ENCODE measurements around the gene EPHA2. TPM values are rescaled to one million over a fixed set of nuclear protein-coding genes. Genes with fewer than 3 reads are reported as not detected.
"Not testable (repeated sequence)": the region's sequence is repeated elsewhere in the genome, so short reads cannot be mapped to it uniquely, and the experiment has no call there.

The EPHA2 gene
- polyA plus RNA-seq, 1 experiment: 19.1 TPM

DNA sequence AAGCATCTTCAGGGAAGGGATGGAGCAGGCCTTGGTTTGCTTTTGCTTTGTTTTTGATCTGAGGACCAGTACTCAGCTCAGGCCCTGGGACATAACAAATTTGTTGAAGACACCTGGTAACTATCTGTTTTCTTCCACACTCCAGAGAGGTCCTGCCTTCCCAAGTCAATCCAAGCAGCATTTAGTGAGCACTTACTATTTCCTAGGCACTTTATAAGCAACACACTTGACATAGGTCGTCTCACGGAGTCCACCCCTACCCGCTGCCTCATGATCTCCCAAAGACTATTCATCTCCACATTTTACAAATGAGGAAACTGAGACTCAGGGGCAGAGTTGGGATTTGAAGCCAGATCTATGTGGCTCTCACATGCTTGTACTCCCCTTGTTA is 14.4 kb upstream of the EPHA2 start:
- no peak for DNase-seq (ENCODE audit: low read depth, low spot score)
- Histone ChIP-seq H3K27me3 (ENCODE audit: control insufficient read depth, insufficient read depth, low read length) (no peaks in the 10 kb centered on the region), H3K4me3 (ENCODE audit: low read depth, low read length) (no peak overlapping the region), H3K9me3 (ENCODE audit: control insufficient read depth, insufficient read depth, low read length) (no peaks in the 10 kb centered on the region), H3K27ac (ENCODE audit: low read depth, low read length) (no peak overlapping the region)
- CTCF ChIA-PET: interaction anchor here (1.1 kb wide), 1 partner anchor 88 kb away, joined by 3 read pairs; no protein-coding TSS in a partner anchor
- POLR2A ChIA-PET: no interaction called here
- TF ChIP-seq, protein P1, sequence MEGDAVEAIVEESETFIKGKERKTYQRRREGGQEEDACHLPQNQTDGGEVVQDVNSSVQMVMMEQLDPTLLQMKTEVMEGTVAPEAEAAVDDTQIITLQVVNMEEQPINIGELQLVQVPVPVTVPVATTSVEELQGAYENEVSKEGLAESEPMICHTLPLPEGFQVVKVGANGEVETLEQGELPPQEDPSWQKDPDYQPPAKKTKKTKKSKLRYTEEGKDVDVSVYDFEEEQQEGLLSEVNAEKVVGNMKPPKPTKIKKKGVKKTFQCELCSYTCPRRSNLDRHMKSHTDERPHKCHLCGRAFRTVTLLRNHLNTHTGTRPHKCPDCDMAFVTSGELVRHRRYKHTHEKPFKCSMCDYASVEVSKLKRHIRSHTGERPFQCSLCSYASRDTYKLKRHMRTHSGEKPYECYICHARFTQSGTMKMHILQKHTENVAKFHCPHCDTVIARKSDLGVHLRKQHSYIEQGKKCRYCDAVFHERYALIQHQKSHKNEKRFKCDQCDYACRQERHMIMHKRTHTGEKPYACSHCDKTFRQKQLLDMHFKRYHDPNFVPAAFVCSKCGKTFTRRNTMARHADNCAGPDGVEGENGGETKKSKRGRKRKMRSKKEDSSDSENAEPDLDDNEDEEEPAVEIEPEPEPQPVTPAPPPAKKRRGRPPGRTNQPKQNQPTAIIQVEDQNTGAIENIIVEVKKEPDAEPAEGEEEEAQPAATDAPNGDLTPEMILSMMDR (IDR thresholded peaks at IDR 0.05; ENCODE audit: low read depth, low read length): no peak

DNA sequence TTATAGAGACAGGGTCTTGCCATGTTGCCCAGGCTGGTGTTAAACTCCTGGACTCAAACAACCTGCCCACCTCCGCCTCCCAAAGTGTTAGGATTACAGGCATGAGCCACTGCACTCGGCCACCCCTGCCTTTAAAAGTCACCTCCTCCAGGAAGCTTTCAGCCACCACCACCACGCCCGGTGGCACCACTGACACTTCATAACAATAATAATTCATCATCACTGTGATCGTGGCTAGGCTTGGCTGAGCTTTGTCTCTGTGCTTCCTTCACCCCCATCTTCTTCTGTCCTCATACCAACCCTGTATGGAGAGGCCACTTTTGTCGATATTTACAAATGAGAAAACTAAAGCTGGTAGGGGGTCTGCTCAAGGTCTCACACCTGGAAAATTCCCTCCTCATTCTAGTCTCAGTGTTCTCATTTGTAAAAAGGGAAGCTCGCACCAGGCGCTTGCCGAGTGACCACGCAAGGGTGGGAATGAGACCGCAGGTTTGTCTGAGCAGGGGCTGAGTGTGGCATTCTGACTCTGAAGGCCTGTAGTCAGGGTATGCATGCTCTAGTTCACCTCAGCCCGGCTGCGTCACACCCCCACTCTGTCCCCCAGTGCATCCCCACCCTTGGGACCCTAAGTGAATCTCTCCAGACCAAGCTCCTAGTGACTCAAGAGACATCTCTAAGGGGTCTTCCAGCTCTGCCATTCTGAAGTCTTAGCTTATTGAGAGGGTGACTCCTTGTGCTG is 12.9 kb upstream of the EPHA2 start:
- Histone ChIP-seq H3K27me3 (ENCODE audit: control insufficient read depth, insufficient read depth, low read length) (no peaks in the 10 kb centered on the region), H3K9me3 (ENCODE audit: control insufficient read depth, insufficient read depth, low read length) (no peaks in the 10 kb centered on the region), H3K27ac (ENCODE audit: low read depth, low read length) (no peak overlapping the region), H3K4me3 (ENCODE audit: low read depth, low read length) (no peak overlapping the region)
- CTCF ChIA-PET: interaction anchor here (0.7 to 1.1 kb wide), 2 partner anchors 86 to 87 kb away, joined by 3 read pairs; no protein-coding TSS in a partner anchor
- POLR2A ChIA-PET: interaction anchor here (1.3 kb wide), 1 partner anchor 12 kb away, joined by 3 read pairs; the partner anchor contains the start of gene EPHA2
- TF ChIP-seq, protein P1 (IDR thresholded peaks at IDR 0.05; ENCODE audit: low read depth, low read length): no peak
- DNase-seq (ENCODE audit: low read depth, low spot score): no peak

DNA sequence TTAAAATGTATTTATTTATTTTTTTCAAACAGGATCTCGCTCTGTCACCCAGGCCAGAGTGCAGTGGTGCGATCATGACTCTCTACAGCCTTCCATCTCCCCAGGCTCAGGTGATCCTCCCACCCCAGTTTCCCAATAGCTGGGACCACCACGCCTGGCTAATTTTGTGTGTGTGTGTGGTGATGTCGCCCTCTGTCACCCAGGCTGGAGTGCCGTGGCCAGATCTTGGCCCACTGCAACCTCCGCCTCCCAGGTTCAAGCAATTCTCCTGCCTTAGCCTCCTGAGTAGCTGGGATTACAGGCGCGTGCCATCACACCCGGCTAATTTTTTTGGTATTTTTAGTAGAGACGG is 12.3 kb upstream of the EPHA2 start:
- H3K4me3 ChIP-seq (ENCODE audit: low read depth, low read length); H3K9me3 ChIP-seq (ENCODE audit: control insufficient read depth, insufficient read depth, low read length); CTCF ChIA-PET; H3K27ac ChIP-seq (ENCODE audit: low read depth, low read length); DNase-seq (ENCODE audit: low read depth, low spot score); H3K27me3 ChIP-seq (ENCODE audit: control insufficient read depth, insufficient read depth, low read length): not testable (repeated sequence)
- POLR2A ChIA-PET: interaction anchor here (1.3 kb wide), 1 partner anchor 12 kb away, joined by 3 read pairs; the partner anchor contains the start of gene EPHA2

DNA sequence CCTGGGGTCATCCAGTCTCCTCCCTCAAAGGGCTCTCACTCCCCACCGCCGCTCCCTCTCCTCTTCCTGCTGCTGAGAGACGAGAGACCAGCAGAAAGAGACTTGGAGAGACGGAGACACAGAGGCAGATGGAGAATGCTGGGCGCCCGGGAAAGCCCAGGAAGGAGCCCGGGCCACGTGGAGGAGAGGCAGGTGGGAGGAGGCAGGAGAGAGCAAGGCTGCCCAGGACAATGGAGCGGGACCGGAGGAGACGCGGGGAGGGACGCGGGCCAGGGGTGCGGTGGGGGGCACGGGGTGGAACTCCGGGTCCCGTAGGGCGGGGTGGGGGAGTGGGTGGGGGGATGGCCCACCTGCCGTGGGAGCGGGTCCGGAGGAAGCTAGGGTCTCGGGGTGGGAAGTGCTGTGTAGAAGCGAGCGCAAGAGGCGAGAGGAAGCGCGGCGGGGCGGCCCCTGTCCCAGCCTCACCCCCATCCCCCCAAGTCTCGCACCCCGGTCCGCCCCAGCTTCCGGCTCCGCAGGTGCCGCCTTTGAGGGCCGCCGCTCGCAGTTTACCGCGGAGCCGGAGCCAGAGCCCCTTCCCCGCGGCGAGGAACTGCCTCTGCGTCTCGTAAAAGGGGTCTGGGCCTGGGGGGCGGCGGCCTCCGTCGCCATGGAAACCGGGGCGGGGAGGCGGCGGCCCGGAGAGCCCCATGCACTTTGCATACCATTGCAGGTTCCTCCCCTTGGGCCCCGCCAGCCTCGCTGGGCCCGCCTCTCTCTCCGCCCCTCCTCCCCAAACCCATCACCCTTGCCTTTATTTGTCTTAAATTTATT is 11.7 kb upstream of the EPHA2 start:
- POLR2A ChIA-PET: no interaction called here
- H3K27ac ChIP-seq (ENCODE audit: low read depth, low read length): no peak overlapping the region
- CTCF ChIA-PET: interaction anchor here (0.6 kb wide), 1 partner anchor 13 kb away, joined by 3 read pairs; no protein-coding TSS in a partner anchor
- TF ChIP-seq, protein P1 (IDR thresholded peaks at IDR 0.05; ENCODE audit: low read depth, low read length): no peak
- no peak for DNase-seq (ENCODE audit: low read depth, low spot score)
- H3K27me3 ChIP-seq (ENCODE audit: control insufficient read depth, insufficient read depth, low read length): no peaks in the 10 kb centered on the region
- H3K9me3 ChIP-seq (ENCODE audit: control insufficient read depth, insufficient read depth, low read length): no peaks in the 10 kb centered on the region; the same call in 1 of the 2 replicates
- H3K4me3 ChIP-seq (ENCODE audit: low read depth, low read length): peak overlapping the region; percentile 53

DNA sequence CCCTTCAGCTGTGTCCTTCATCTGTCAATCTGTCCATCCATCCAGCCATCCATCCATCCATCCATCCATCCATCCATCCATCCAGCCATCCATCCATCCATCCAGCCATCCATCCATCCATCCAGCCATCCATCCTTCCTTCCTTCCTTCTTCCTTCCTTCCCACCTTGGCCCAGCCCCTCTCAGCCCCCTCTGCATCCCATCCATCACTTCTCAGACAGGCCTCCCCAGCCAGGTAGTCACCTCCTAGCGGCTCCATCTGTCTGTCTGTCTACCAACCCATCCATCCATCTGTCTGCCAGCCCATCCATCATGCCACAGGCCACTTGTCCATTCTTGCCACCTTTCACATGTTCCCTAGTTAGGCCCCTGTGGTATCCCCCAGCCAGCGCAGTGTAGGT is 10.2 kb upstream of the EPHA2 start:
- DNase-seq (ENCODE audit: low read depth, low spot score): no peak
- POLR2A ChIA-PET: interaction anchor here (1.3 to 2.4 kb wide), 2 partner anchors 10 to 15 kb away, joined by 4 to 11 read pairs; partner anchors contain the start of gene EPHA2

More for the DNA sequence above, 10.2 kb upstream of the EPHA2 start:
- no peaks in the 10 kb centered on the region; the same call in 1 of the 2 replicates for H3K9me3 ChIP-seq (ENCODE audit: control insufficient read depth, insufficient read depth, low read length)
- TF ChIP-seq, protein P1 (IDR thresholded peaks at IDR 0.05; ENCODE audit: low read depth, low read length): no peak
- H3K4me3 ChIP-seq (ENCODE audit: low read depth, low read length): no peak overlapping the region
- H3K27ac ChIP-seq (ENCODE audit: low read depth, low read length): no peak overlapping the region
- CTCF ChIA-PET: interaction anchor here (0.6 to 1.4 kb wide), 2 partner anchors 16 to 84 kb away, joined by 3 to 4 read pairs; no protein-coding TSS in a partner anchor
- H3K27me3 ChIP-seq (ENCODE audit: control insufficient read depth, insufficient read depth, low read length): no peaks in the 10 kb centered on the region
